SK-N-SH treated with all-trans-retinoic acid at 6 μM for 48 hours (cell line): ENCODE data around the gene JOSD1.

Experiments used
- ATAC-seq: fragments of 200-7000 bp; cut with Tn5 transposase; 3 replicates; pipeline ENCODE4 v1.9.1; 2020; ENCODE audit warnings: mild to moderate bottlenecking, moderate library complexity
- ARNTL ChIP-seq: fragments of 450-650 bp; formaldehyde crosslinking; IDR thresholded peaks from 2 replicates; pipeline ENCODE4 v1.5.0; 2020; ENCODE audit warnings: low read depth, mild to moderate bottlenecking, moderate library complexity, borderline replicate concordance
- BACH2 ChIP-seq: fragments of 250-450 bp; sonication (Bioruptor Pico); IDR thresholded peaks from 2 replicates; pipeline ENCODE4 v1.9.0; 2021; ENCODE audit warnings: mild to moderate bottlenecking, borderline replicate concordance
- CREB5 ChIP-seq: fragments of 250-450 bp; sonication (Bioruptor Pico); IDR thresholded peaks from 2 replicates; pipeline ENCODE4 v1.5.1; 2020; ENCODE audit warnings: low read depth, mild to moderate bottlenecking, moderate library complexity
- CSDC2 ChIP-seq: fragments of 250-450 bp; sonication (Bioruptor Pico); IDR thresholded peaks from 2 replicates; pipeline ENCODE4 v1.5.0; 2020; ENCODE audit warnings: mild to moderate bottlenecking, moderate library complexity
- CSRNP3 ChIP-seq: fragments of 250-450 bp; sonication (Bioruptor Pico); IDR thresholded peaks from 2 replicates; pipeline ENCODE4 v1.5.1; 2021; ENCODE audit warnings: mild to moderate bottlenecking, moderate library complexity
- GLIS3 ChIP-seq: fragments of 250-450 bp; sonication (Bioruptor Pico); IDR thresholded peaks from 2 replicates; pipeline ENCODE4 v1.5.0; 2020; ENCODE audit warnings: mild to moderate bottlenecking, moderate library complexity
- ISL1 ChIP-seq: fragments of 250-450 bp; sonication (Bioruptor Pico); IDR thresholded peaks from 2 replicates; pipeline ENCODE4 v2.1.2; 2022; ENCODE audit warnings: mild to moderate bottlenecking, moderate library complexity
- OSR1 ChIP-seq: fragments of 250-450 bp; sonication (Bioruptor Pico); IDR thresholded peaks from 2 replicates; pipeline ENCODE4 v1.8.0; 2022; ENCODE audit warnings: moderate library complexity, mild to moderate bottlenecking, inconsistent platforms
- PATZ1 ChIP-seq: fragments of 250-450 bp; sonication (Bioruptor Pico); IDR thresholded peaks from 2 replicates; pipeline ENCODE4 v1.8.0; 2020; ENCODE audit warnings: mild to moderate bottlenecking, moderate library complexity, borderline replicate concordance
- POU6F1 ChIP-seq: fragments of 250-450 bp; sonication (Bioruptor Pico); IDR thresholded peaks from 2 replicates; pipeline ENCODE4 v1.8.0; 2021; ENCODE audit warnings: low read depth, mild to moderate bottlenecking, moderate library complexity, borderline replicate concordance
- PPARA ChIP-seq: fragments of 250-450 bp; sonication (Bioruptor Pico); IDR thresholded peaks from 2 replicates; pipeline ENCODE4 v1.5.0; 2020; ENCODE audit warnings: mild to moderate bottlenecking, borderline replicate concordance
- RARB ChIP-seq: fragments of 250-450 bp; sonication (Bioruptor Pico); IDR thresholded peaks from 2 replicates; pipeline ENCODE4 v1.8.0; 2021; ENCODE audit warnings: mild to moderate bottlenecking, moderate library complexity
- SNAI2 ChIP-seq: fragments of 250-450 bp; sonication (Bioruptor Pico); IDR thresholded peaks from 2 replicates; pipeline ENCODE4 v1.5.0; 2020; ENCODE audit warnings: mild to moderate bottlenecking, moderate library complexity
- TCF4 ChIP-seq: fragments of 250-450 bp; sonication (Bioruptor Pico); IDR thresholded peaks from 2 replicates; pipeline ENCODE4 v1.8.0; 2021; ENCODE audit warnings: mild to moderate bottlenecking, moderate library complexity, borderline replicate concordance
- TSHZ2 ChIP-seq: fragments of 250-450 bp; sonication (Bioruptor Pico); IDR thresholded peaks from 2 replicates; pipeline ENCODE4 v1.5.0; 2020; ENCODE audit warnings: mild to moderate bottlenecking, moderate library complexity
- ZC3H10 ChIP-seq: fragments of 250-450 bp; sonication (Bioruptor Pico); IDR thresholded peaks from 2 replicates; pipeline ENCODE4 v1.5.1; 2021; ENCODE audit warnings: mild to moderate bottlenecking, moderate library complexity
- ZFP3 ChIP-seq: fragments of 250-450 bp; sonication (Bioruptor Pico); IDR thresholded peaks from 2 replicates; pipeline ENCODE4 v1.5.0; 2020; ENCODE audit warnings: mild to moderate bottlenecking, moderate library complexity
- ZFP30 ChIP-seq: fragments of 450-650 bp; formaldehyde crosslinking; IDR thresholded peaks from 2 replicates; pipeline ENCODE4 v1.5.0; 2022; ENCODE audit warnings: mild to moderate bottlenecking, moderate library complexity
- ZNF565 ChIP-seq: fragments of 450-650 bp; formaldehyde crosslinking; conservative IDR thresholded peaks from 2 replicates; pipeline ENCODE4 v1.5.0; 2020; ENCODE audit warnings: low read depth, mild to moderate bottlenecking, moderate library complexity
- ZNF70 ChIP-seq: fragments of 450-650 bp; formaldehyde crosslinking; IDR thresholded peaks from 2 replicates; pipeline ENCODE4 v1.5.0; 2020; ENCODE audit warnings: mild to moderate bottlenecking, moderate library complexity
- ZNF8 ChIP-seq: fragments of 450-650 bp; formaldehyde crosslinking; IDR thresholded peaks from 2 replicates; pipeline ENCODE4 v1.5.0; 2020; ENCODE audit warnings: mild to moderate bottlenecking, moderate library complexity

Gene JOSD1

GRCh38 chr22:38700789-38701628 lies at the start of gene JOSD1:
TSS of gene JOSD1 (minus strand) at chr22:38700943. CDS start at chr22:38699987, 956 bp downstream.
- ATAC-seq: peak; percentile 5; the same call in 2 of the 3 replicates
- TF ChIP-seq ZNF565 (CRISPR knock-in tag): no peak
- TF ChIP-seq GLIS3 (CRISPR knock-in tag): no peak
- no peak for TF ChIP-seq ARNTL (CRISPR knock-in tag)
- no peak for TF ChIP-seq CSRNP3
- no peak for TF ChIP-seq PATZ1 (CRISPR knock-in tag)
- TF ChIP-seq OSR1: no peak
- TF ChIP-seq ZC3H10 (CRISPR knock-in tag): no peak
- no peak for TF ChIP-seq CREB5 (CRISPR knock-in tag)
- no peak for TF ChIP-seq ZNF8 (CRISPR knock-in tag)
- TF ChIP-seq ZNF70 (CRISPR knock-in tag): no peak
- no peak for TF ChIP-seq TCF4
- no peak for TF ChIP-seq ZFP30 (CRISPR knock-in tag)
- TF ChIP-seq SNAI2 (CRISPR knock-in tag): 0 out of 2 replicates have a peak, but pooled peaks have one; percentile 24
- TF ChIP-seq ZFP3 (CRISPR knock-in tag): 0 out of 2 replicates have a peak, but pooled peaks have one; percentile 58
- TF ChIP-seq BACH2 (CRISPR knock-in tag): no peak
- peak; percentile 69; the same call in 1 of the 2 replicates for TF ChIP-seq CSDC2 (CRISPR knock-in tag)
- no peak for TF ChIP-seq PPARA (CRISPR knock-in tag)
- TF ChIP-seq POU6F1 (CRISPR knock-in tag): no peak
- no peak for TF ChIP-seq TSHZ2 (CRISPR knock-in tag)
- no peak for TF ChIP-seq RARB (CRISPR knock-in tag)

- TF ChIP-seq ZNF565 (CRISPR knock-in tag): no peak
- TF ChIP-seq ZFP30 (CRISPR knock-in tag): no peak
- TF ChIP-seq ZFP3 (CRISPR knock-in tag): no peak
- no peak for TF ChIP-seq ISL1 (CRISPR knock-in tag)
- TF ChIP-seq PPARA (CRISPR knock-in tag): no peak
- ATAC-seq: no peak
Observed at GRCh38 chr22:38750104-38750503, 49.4 kb upstream of the JOSD1 start.
